ENCODE measurements around the gene CDHR2.
"Not testable (repeated sequence)": the region's sequence is repeated elsewhere in the genome, so short reads cannot be mapped to it uniquely, and the experiment has no call there.

CDHR2 gene

DNA sequence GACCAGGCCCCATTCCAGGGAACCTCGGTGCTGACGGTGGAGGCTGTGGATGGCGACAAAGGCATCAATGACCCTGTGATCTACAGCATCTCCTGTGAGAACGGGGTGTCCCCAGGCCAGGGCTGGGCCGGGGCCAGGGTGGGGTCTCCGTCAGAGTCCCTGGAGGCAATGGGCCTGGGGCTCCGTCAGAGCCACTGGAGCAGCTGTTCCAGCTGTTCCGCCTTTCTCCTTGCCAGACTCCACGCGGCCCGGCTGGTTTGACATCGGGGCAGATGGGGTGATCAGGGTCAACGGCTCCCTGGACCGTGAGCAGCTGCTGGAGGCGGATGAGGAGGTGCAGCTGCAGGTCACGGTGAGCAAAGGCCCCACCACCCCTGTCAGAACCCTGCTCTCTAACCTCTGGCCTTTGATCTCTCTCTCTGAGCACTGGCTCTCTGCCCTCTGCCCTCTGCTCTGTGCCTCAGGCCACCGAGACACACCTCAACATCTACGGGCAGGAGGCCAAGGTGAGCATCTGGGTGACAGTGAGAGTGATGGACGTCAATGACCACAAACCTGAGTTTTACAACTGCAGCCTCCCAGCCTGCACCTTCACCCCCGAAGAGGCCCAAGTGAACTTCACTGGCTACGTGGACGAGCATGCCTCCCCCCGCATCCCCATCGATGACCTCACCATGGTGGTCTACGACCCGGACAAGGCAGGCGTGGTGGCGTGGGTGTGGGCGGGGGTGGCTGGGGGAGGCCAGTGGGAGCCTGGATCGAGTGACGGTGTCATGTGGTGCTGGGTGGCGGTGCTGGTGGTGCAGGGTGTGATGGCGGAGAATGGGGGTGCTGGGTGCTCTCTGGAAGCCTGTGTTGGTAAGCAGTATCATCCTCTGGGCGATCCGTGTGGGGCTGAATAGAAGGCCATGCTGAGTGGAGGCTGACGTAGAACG lies 26.6 kb downstream of the CDHR2 start:
- FAIRE-seq: no peak

DNA sequence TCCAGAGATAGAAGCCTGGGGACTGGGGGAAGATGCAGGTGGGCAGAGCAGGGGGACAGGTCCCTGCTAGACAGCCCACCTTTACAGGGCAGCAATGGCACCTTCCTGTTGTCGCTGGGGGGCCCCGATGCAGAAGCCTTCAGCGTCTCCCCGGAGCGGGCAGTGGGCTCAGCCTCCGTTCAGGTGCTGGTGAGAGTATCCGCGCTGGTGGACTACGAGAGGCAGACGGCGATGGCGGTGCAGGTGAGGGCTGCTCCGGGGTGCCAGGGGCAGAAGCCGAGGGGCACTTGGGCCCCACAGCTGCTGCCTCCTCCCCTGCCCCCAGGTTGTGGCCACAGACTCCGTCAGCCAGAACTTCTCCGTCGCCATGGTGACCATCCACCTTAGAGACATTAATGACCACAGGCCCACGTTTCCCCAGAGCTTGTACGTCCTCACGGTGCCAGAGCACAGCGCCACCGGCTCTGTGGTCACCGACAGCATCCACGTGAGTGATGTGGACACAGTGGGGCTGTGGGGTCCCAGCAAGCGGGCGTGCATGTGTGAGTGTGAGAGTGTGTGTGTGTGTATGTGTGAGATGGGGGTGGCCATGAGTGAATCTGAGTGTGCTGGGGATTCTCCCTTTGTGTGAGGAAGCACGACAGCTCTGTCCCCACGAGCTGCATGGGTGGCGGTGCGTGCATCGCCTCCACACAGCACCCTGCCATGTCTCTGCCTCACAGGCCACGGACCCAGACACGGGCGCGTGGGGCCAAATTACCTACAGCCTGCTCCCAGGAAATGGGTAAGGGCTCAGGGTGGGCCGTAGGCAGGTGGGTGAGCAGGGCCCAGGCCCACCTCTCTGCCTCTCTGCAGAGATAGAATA lies 28.4 kb downstream of the CDHR2 start:
- no peak for FAIRE-seq

DNA sequence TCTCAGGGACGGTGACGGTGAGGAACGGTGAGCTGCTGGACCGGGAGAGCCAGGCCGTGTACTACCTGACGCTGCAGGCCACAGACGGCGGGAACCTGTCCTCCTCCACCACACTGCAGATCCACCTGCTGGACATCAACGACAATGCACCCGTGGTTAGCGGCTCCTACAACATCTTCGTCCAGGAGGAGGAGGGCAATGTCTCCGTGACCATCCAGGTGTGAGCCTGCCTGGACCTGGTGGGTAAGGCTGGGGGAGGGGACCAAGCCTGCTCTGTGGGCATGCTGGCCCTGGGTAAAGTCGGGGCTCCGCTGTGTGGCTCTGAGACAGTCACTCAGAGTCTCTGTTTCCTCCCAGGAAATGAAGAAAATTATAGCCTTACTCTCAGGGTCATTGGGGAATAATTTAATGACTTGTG lies 29.3 kb downstream of the CDHR2 start:
- FAIRE-seq: peak; percentile 82

DNA sequence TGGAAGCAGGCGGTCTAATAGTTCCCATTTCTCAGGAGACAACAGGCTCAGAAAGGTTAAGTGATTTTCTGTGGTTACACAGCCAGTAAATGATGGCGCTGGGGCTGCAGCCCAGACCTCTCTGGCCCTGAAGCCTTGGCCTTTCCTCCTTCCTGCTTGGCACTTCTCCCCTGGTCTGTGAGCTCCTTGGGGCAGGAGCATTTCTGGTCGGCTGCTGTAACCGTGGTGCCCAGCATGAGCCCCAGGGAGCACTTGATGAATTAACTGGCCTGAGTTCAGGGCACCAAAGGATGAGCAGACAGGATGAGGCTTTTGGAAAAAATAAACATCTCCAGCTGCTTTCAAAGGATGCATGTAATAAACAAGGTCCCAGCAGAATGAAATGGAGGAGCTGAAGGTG lies 30.2 kb downstream of the CDHR2 start:
- no peak for FAIRE-seq

DNA sequence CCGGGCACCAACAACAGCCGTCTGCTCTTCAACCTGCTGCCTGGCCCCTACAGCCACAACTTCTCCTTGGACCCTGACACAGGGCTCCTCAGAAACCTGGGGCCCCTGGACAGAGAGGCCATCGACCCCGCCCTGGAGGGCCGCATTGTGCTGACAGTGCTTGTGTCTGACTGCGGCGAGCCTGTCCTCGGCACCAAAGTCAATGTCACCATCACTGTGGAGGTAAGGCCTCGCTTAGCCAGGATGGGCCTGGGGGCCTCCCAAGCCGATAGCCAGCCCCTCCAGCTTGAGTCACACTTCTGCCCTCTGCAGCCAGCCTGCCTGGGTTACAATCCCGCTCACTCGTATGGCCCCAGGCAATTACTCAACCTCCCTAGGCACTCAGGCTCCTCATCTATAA lies 32.2 kb downstream of the CDHR2 start:
- FAIRE-seq: no peak

DNA sequence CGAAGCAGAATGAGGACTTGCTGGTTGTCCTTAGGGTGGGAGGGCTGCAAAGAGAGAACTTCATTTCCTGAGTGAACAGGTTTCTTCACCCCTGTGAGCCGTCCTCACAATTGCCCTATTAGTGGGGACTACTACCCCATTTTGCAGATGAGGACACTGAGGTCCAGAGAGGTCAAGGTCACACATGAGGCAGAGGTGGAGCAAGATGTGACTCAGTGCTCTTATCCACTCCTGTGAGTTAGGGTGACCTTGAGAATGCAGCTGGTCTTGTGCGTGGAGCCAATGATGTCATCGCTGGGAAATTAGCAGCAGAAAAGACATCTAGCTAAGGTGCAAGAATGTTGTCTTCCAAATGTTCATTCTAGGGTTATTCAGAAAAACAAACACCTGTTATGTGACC lies 33.9 kb downstream of the CDHR2 start:
- no peak for FAIRE-seq

DNA sequence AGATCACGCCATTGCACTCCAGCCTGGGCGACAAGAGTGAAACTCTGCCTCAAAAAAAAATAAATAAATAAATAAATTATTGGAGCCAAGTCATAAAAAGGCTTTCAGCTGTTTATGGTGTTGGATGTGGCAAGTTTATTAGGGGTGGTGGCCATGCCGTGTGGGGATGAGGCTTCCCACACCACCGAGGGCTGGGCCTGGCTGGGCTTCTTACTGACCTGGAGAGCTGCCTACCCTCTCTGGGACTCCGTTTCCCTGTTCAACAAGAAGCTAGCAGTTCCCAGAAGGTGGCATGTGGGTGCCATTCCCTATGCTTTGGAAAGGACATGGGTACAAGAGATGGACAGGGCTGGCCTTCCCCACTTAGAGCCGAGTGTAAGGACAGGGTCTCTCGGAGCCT lies 38.3 kb downstream of the CDHR2 start:
- FAIRE-seq: no peak

DNA sequence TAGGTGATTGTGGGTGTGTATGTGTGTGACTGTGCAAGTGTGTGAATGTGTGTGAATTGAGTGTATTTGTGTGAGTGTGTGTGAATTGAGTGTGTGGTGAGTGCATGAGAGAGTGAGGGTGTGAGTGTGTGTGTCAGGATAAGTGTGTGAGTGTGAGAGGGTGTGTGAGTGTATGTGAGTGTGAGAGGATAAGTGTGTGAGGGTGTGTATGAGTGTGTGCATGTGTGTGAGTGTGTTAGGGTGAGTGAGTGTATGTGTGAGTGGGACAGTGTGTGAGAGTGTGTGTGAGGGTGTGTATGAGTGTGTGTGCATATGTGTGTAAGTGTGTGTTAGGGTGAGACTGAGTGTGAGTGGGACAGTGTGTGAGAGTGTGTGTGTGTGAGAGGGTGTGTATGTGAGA lies 39.2 kb downstream of the CDHR2 start:
- FAIRE-seq: no peak

DNA sequence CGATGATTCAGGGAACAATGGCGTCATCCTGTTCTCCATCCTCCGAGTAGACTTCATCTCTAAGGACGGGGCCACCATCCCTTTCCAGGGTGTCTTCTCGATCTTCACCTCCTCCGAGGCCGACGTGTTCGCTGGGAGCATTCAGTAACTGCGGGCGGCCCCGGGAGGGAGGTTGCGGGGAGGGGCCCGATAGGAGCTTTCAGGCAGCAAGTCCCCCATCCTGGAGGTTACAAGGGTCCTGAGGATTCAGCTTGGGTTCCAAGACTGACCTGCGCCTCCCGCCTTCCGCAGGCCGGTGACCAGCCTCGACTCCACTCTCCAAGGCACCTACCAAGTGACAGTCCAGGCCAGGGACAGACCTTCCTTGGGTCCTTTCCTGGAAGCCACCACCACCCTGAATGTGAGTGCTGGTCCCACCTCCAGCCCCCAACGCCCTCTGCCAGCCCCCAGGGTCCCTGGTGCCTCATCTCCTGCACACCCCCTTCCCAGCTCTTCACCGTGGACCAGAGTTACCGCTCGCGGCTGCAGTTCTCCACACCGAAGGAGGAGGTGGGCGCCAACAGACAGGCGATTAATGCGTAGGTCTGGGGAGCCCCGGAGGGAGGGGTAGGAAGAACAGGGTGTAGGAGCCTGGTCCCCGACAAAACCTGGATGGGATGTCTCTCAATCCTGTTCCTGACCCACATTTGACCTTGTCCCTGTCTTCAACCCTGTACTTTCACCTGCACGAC lies 40.1 kb downstream of the CDHR2 start:
- FAIRE-seq: no peak

DNA sequence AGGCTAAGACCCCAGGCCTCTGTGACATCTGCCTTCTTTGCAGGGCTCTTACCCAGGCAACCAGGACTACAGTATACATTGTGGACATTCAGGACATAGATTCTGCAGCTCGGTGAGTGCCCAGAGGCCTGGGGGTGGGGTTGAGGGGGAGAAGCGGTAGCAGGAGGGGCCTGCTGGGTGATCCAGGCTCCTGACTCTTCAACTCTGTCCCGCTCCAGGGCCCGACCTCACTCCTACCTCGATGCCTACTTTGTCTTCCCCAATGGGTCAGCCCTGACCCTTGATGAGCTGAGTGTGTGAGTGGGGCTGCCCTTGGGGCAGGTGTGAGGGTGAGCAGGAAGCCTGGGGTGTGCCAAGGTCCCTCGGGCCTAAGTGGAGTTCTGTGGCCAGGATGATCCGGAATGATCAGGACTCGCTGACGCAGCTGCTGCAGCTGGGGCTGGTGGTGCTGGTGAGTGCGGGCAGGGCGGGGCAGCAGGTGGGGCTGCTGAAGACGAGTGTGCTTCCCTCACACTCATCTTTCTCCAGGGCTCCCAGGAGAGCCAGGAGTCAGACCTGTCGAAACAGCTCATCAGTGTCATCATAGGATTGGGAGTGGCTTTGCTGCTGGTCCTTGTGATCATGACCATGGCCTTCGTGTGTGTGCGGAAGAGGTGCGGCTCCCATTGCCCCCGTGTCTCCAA lies 41.0 kb downstream of the CDHR2 start:
- no peak for FAIRE-seq

DNA sequence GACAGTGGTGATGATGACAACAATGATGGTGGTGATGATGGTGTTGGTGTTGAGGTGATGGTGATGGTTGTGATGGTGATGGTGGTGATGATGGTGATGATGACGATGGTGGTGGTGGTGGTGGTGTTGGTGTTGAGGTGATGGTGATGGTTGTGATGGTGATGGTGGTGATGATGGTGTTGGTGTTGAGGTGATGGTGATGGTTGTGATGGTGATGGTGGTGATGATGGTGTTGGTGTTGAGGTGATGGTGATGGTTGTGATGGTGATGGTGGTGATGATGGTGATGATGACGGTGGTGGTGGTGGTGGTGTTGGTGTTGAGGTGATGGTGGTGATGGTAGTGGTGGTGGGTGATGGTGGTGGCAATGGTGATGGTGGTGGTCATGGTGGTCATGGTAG lies 42.5 kb downstream of the CDHR2 start:
- not testable (repeated sequence) for FAIRE-seq

DNA sequence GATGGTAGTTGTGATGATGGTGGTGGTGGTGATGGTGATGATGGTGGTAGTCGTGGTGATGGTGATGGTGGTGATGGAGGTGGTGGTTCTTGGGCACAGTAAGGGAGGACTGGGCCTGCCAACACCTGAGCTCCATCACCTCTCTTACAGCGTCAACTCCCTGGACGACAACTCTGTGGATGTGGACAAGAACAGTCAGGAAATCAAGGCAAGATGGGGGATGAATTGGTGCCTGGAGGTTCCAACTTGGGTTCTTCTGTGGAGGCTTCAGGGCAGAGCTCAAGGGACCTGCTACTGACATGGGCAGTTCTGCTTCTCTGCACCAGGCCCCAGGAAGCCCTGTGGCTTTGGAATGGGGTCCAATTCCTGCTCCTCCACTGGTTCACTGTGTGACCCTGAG lies 43.4 kb downstream of the CDHR2 start:
- no peak for FAIRE-seq

DNA sequence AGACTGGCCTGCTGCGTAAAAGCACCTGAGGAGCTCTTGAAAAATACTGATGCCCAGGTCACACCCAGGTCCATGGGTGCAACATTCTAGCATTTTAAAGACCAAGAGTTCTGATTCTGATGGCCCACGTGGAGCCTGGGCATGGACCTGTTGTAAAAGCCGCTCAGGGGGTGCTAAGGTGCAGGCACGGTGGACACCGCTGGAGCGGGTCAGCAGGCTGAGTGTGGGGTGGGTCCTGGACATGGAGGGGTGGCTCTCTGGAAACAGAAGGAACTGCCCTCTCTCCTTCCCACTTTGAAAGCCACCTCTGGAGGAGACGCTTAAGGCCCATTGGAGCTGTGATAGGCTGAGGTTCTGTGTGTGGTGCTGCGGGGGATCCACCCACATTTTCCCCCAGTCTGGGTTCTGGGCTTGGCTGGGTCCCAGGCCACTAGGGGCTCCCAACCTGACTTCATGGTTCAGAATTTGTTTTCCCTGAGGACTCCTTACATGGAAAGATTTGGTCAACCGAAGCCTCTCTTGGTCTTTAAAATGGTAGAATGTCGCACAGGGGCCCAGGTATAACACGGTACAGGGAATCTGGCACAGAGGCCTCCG lies 44.2 kb downstream of the CDHR2 start:
- no peak for FAIRE-seq

DNA sequence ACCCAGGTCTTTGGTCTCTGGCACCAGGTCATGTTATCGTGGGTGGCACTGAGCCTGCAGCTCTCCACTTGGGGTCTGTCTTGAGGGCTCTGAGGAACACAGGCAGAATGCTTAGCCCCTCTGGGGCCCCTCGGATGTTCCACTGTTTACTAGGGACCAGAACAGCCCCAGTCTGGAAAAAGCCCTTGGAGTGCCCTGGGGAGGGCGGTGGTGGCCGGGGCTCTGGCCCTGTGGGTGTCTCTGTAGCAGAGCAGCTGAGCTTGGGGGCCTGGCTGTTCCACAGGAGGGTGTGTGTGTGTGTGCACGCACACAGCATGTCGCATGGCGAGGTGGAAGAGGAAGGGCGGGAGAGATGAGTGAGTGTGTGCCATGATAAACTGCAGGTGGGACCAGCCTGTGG lies 45.4 kb downstream of the CDHR2 start:
- no peak for FAIRE-seq

DNA sequence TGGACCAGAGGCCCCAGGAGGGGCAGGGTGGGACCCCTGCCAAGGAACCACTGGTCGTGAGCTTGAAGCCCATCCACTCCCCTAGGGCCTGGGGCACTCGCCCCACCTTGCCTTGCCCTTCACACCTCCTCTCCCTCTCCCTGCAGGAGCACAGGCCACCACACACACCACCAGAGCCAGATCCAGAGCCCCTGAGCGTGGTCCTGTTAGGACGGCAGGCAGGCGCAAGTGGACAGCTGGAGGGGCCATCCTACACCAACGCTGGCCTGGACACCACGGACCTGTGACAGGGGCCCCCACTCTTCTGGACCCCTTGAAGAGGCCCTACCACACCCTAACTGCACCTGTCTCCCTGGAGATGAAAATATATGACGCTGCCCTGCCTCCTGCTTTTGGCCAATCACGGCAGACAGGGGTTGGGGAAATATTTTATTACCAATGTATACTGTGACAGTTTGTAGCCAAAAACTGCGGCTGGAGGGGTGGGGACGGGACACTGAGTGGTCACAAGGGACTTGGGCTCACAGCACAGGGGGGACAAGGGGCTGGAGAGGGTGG lies 46.3 kb downstream of the CDHR2 start:
- FAIRE-seq: no peak

DNA sequence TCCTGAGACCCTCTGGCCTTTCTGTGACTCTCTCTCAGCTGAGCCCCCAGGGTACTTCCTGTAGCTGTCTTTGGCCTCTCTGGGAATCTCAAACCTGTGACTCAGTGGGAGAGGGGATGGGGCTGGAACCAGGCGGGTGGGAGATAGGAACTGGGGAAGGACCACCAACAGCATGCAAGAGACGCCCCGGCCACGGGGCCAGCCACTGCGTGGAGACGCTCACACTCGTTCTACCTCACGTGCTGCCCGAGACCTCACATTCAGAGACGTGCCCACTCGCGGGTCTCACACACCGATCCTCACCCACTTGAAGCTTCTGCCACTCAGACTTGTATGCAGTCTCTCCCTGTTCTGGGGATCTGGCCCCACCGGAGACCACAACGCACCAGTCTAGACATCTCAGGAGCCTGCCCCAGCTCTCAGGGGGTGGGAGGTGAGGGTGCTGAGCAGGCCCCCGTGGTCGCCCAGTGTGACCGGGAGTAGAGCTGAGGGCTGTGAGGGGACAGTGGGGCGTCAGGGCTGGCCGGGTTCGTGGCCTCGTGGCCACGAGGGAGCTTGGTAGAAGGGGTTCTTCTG lies 47.0 kb downstream of the CDHR2 start:
- no peak for FAIRE-seq

DNA sequence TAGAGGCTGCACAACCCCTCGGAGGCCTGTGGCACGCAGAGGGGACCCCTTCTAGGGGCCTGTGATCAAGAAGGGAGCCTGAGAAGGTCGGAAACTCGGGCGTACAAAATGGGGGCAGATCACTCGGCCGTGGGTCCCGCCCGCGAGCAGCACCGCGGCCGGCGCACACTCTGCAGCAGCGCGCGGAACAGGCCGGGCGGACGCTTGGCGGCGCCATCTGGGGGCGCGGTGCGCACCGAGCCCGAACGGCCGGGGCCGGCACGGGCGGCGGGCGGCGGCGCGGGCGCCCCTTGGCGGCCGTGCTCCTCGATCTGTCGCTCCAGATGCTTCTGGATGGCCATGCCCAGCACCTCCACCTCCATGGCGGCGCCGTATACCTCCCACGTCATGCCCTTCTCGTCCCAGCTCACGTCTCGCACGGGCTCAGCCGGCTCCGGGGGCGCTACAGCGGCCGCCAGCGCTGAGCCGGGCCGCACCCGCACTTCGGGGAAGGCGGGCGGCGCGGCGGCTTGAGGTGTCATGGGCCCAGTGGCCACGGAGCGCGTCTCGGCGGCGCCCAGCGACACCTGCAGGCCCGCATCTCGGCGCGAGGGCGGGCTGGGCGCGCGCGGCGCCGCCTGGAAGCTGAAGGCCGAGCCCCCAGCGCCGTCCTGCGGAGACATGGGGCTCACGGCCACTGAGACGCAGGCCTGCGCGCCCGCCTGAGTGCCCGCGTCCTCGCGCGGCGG lies 47.7 kb downstream of the CDHR2 start:
- FAIRE-seq: no peak

DNA sequence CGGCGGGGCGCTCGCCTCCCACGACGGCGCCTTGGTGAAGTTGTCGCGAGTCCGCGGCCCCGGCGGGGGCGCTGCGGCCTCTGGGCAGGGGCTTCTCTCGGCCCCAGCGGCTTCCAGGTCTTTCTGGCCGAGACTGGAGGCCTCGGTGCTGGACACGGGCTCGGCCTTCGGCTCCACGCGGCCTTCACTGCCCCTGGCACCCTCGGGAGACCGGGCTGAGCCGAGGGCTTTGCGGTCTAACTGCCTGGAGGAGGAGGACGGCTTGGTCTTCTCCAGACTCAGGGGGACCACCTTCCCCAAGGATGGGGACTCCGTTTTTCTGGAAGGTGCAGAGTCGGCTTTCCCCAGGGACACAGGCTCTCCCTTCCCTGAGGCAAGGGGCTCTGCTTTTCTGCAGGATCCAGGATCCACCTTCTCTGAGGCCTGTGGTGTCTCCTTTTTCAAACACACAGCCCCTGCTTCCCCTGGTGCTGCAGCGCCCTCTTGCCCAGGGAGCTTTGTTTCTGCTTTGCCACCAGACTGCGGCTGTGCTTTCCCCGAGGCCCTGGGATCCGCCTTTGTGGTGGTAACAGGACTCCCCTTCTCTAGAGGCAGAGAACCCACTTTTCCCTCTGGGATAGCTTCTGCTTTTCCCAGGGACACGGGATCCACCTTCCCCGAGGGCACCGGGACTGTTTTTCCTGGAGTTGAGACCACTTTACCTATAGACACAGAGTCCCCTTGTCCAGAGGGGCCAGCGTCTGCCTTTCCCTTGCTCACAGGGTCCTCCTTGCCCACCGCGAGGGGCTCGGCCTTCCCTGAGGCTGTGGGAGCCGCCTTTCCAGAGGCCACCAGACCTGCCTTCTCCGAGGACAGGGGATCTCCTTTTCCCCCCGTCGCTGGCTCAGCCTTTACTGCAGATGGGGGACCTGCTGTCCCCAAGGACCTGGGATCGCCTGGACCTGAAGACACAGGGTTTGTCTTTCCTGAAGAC lies 48.6 kb downstream of the CDHR2 start:
- FAIRE-seq: no peak

DNA sequence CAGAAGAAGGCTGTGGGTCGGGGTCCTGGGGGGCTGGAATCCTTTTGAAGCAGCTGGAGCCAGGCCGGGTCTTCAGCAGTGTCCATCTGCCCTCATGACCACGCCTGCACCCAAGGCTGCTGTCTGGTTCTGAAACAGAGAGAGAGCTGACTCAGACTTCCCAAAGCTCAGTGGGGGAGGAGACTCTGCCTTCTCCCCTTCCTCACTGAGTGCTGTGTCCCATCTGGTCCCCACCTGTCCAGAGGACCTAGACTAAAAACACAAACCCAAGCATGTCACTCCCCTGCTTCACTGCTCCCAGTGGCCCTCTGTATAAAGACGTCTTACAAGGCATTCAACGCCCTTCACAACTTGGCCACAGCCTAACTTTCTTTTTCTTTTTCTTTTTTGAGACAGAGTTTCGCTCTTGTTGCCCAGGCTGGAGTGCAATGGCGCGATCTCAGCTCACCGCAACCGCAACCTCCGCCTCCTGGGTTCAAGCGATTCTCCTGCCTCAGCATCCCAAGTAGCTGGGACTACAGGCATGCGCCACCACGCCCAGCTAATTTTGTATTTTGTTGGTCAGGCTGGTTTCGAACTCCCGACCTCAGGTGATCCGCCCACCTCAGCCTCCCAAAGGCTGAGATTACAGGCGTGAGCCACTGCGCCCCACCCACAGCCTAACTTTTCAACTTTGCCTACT lies 50.7 kb downstream of the CDHR2 start:
- FAIRE-seq: not testable (repeated sequence)
